Neuronal stem cell (in vitro differentiated cells): ENCODE measurements around the gene ZBED3. TPM values are rescaled to one million over a fixed set of nuclear protein-coding genes. Genes with fewer than 3 reads are reported as not detected.

Experiments used
- DNase-seq: peaks from one replicate; pipeline ENCODE4 v3.0.0-alpha.2; 2013; ENCODE audit warnings: low spot score
- H2AFZ ChIP-seq: one replicate; pipeline ENCODE4 v1.6.1; 2013; ENCODE audit warnings: mild to moderate bottlenecking, low read length, inconsistent platforms
- H2AK5ac ChIP-seq: 2 replicates; pipeline ENCODE4 v1.6.1; 2013; ENCODE audit warnings: low read depth, mild to moderate bottlenecking, inconsistent platforms, low read length, moderate library complexity, mixed read lengths
- H2BK120ac ChIP-seq: 2 replicates; pipeline ENCODE4 v1.6.1; 2013; ENCODE audit warnings: low read depth, mild to moderate bottlenecking, inconsistent platforms, low read length, moderate library complexity, mixed read lengths
- H2BK12ac ChIP-seq: one replicate; pipeline ENCODE4 v1.6.1; 2013; ENCODE audit warnings: low read length, inconsistent platforms
- H2BK15ac ChIP-seq: 2 replicates; pipeline ENCODE4 v1.6.1; 2013; ENCODE audit warnings: mild to moderate bottlenecking, low read length, inconsistent platforms, mixed read lengths
- H2BK5ac ChIP-seq: one replicate; pipeline ENCODE4 v1.6.1; 2013; ENCODE audit warnings: inconsistent platforms, mild to moderate bottlenecking, low read length, moderate library complexity
- H3K14ac ChIP-seq: one replicate; pipeline ENCODE4 v1.6.1; 2013; ENCODE audit warnings: low read length, inconsistent platforms
- H3K18ac ChIP-seq: 2 replicates; pipeline ENCODE4 v1.6.1; 2013; ENCODE audit warnings: low read length, inconsistent platforms
- H3K23ac ChIP-seq: 2 replicates; pipeline ENCODE4 v1.6.1; 2013; ENCODE audit warnings: low read depth, mild to moderate bottlenecking, mixed read lengths, low read length, inconsistent platforms; ENCODE audit not compliant: poor library complexity
- H3K27ac ChIP-seq: replicated peaks from 3 replicates; pipeline ENCODE4 v1.5.1; 2013; ENCODE audit warnings: low read length, inconsistent platforms
- H3K27me3 ChIP-seq, 3 experiments: 2 replicates each; pipeline ENCODE4 v1.6.1; 2013; ENCODE audit warnings: low read length in 3 of 3, mild to moderate bottlenecking in 2 of 3, inconsistent platforms in 1 of 3, low read depth in 1 of 3, mixed read lengths in 1 of 3, moderate library complexity in 1 of 3; ENCODE audit not compliant: control insufficient read depth in 3 of 3, insufficient read depth in 3 of 3
- H3K36me3 ChIP-seq, 2 donors: replicated peaks in 1 of 2; 2 replicates each; pipeline ENCODE4 v1.6.1; 2013; ENCODE audit warnings: low read length in 2 of 2; ENCODE audit not compliant: control insufficient read depth in 2 of 2, insufficient read depth in 2 of 2
- H3K4ac ChIP-seq: 2 replicates; pipeline ENCODE4 v1.6.1; 2013; ENCODE audit warnings: inconsistent platforms, mild to moderate bottlenecking, low read length, moderate library complexity
- H3K4me1 ChIP-seq, 2 donors: 1 replicate in 1 of 2; 2 replicates in 1 of 2; pipeline ENCODE4 v1.6.1; 2013; ENCODE audit warnings: low read length in 2 of 2, low read depth in 1 of 2; ENCODE audit not compliant: control insufficient read depth in 2 of 2, insufficient read depth in 1 of 2
- H3K4me2 ChIP-seq: one replicate; pipeline ENCODE4 v1.6.1; 2013; ENCODE audit warnings: mild to moderate bottlenecking, low read length, inconsistent platforms; ENCODE audit not compliant: insufficient read depth, poor library complexity, severe bottlenecking
- H3K4me3 ChIP-seq, 2 donors: 2 replicates each; pipeline ENCODE4 v1.5.1; 2013; ENCODE audit warnings: low read length in 2 of 2, mild to moderate bottlenecking in 2 of 2, inconsistent platforms in 1 of 2, moderate library complexity in 1 of 2
- H3K79me1 ChIP-seq: one replicate; pipeline ENCODE4 v1.6.1; 2013; ENCODE audit warnings: low read depth, mild to moderate bottlenecking, inconsistent platforms, low read length, moderate library complexity
- H3K9ac ChIP-seq: one replicate; pipeline ENCODE4 v1.6.1; 2013; ENCODE audit warnings: mild to moderate bottlenecking, low read depth, low read length, inconsistent platforms; ENCODE audit not compliant: poor library complexity
- H3K9me3 ChIP-seq, 2 donors: replicated peaks in 1 of 2; 2 replicates each; pipeline versions ENCODE3 to v1.6.1; 2013; ENCODE audit warnings: low read length in 2 of 2, mild to moderate bottlenecking in 2 of 2, inconsistent platforms in 1 of 2, low read depth in 1 of 2, mixed read lengths in 1 of 2, moderate library complexity in 1 of 2; ENCODE audit not compliant: control insufficient read depth in 2 of 2, insufficient read depth in 1 of 2
- H4K8ac ChIP-seq: one replicate; pipeline ENCODE4 v1.6.1; 2013; ENCODE audit warnings: low read depth, mild to moderate bottlenecking, inconsistent platforms, low read length, moderate library complexity
- H4K91ac ChIP-seq: one replicate; pipeline ENCODE4 v1.6.1; 2013; ENCODE audit warnings: low read length, low read depth, mild to moderate bottlenecking, inconsistent platforms; ENCODE audit not compliant: poor library complexity
- WGBS, 2 donors: extraction: QIAGEN DNeasy Blood & Tissue Kit; methylation state at CpG; one replicate each; pipeline ENCODE4 v1.1.7; 2013; ENCODE audit warnings: missing lambda C conversion rate in 2 of 2, mixed read lengths in 1 of 2; ENCODE audit not compliant: insufficient read length in 2 of 2, insufficient replicate concordance in 1 of 2; ENCODE audit errors: extremely low coverage in 2 of 2; 5-methylcytosine and 5-hydroxymethylcytosine counted together
- polyA plus RNA-seq, 2 experiments: library from polyadenylated mRNA; stranded (reverse); fragments of 200-250 nt; gene quantifications; one replicate each; pipeline ENCODE4 v1.2.3, GENCODE V29; 2013

Gene ZBED3
- polyA plus RNA-seq (2013, experiment 1 of 2), result 4.6 TPM
- polyA plus RNA-seq (2013, experiment 2 of 2), result 4.7 TPM

- no peak within 1 kb of the TSS for H2AK5ac ChIP-seq
- no peaks in the 10 kb centered on the region for H3K79me1 ChIP-seq
- peak within 1 kb of the TSS; percentile 98 for H3K18ac ChIP-seq
- H3K4ac ChIP-seq, result no peak within 1 kb of the TSS
- peak within 1 kb of the TSS; percentile 62 for H2BK120ac ChIP-seq
- peak within 1 kb of the TSS; percentile 87 for H3K9ac ChIP-seq
- peak within 1 kb of the TSS; percentile 93 for H3K27ac ChIP-seq
- H3K4me3 ChIP-seq, result peak within 1 kb of the TSS; percentile 76 to 83
- no CpG with 5 or more reads among the region's 63 CpGs for WGBS, 2 donors
- H2AFZ ChIP-seq, result peak within 1 kb of the TSS; percentile 97
- peak within 1 kb of the TSS; percentile 95 for H2BK5ac ChIP-seq
- peak within 1 kb of the TSS; percentile 13 for H3K23ac ChIP-seq
- H3K14ac ChIP-seq, result peak within 1 kb of the TSS; percentile 48
- peak within 1 kb of the TSS; percentile 79 for H2BK15ac ChIP-seq
- no peak within 1 kb of the TSS for H4K91ac ChIP-seq
- H2BK12ac ChIP-seq, result peak within 1 kb of the TSS; percentile 8
- DNase-seq, result peak; percentile 40
- peak within 1 kb of the TSS; percentile 48 for H3K4me2 ChIP-seq
- H3K4me1 ChIP-seq, result peaks cover 4 to 5% of the 10 kb centered on the region in 2 donors
- peaks cover 2 to 12% of the 10 kb centered on the region in 2 donors for H3K36me3 ChIP-seq
- H3K27me3 ChIP-seq, result no peaks in the 10 kb centered on the region
- peaks cover 8 to 22% of the 10 kb centered on the region in 2 donors for H3K9me3 ChIP-seq
- H4K8ac ChIP-seq, result peak within 1 kb of the TSS; percentile 29
These were observed at the start of gene ZBED3 for GRCh38 chr5:77086689-77087483. Gene ZBED3, minus strand, starts transcription at chr5:77087285. Its CDS starts 9,407 bp downstream, at chr5:77077878.

GRCh38 chr5:77133061-77133758, 46.1 kb upstream of the ZBED3 start:
- Histone ChIP-seq H2BK15ac (no peak overlapping the region), H3K14ac (no peak overlapping the region), H2BK12ac (no peak overlapping the region), H2AFZ (no peak overlapping the region), H3K9ac (no peak overlapping the region), H2BK5ac (no peak overlapping the region), H4K8ac (no peak overlapping the region), H3K9me3 (no peaks in the 10 kb centered on the region), H3K79me1 (no peaks in the 10 kb centered on the region), H3K36me3 (no peaks in the 10 kb centered on the region), H3K27ac (no peak overlapping the region), H3K4me3 (no peak overlapping the region), H2AK5ac (no peak overlapping the region), H3K23ac (no peak overlapping the region), H3K4me2 (no peak overlapping the region), H3K27me3 (no peaks in the 10 kb centered on the region), H3K4ac (no peak overlapping the region), H3K4me1 (no peaks in the 10 kb centered on the region), H4K91ac (no peak overlapping the region), H3K18ac (no peak overlapping the region), H2BK120ac (no peak overlapping the region)
- WGBS, 2 donors, result no CpG with 5 or more reads among the region's 1 CpG
- no peak for DNase-seq

GRCh38 chr5:77131361-77131760, 44.3 kb upstream of the ZBED3 start:
- Histone ChIP-seq H3K4me1 (no peaks in the 10 kb centered on the region), H3K4me2 (no peak overlapping the region), H3K27me3 (no peaks in the 10 kb centered on the region), H3K18ac (no peak overlapping the region), H3K9me3 (no peaks in the 10 kb centered on the region), H2AFZ (no peak overlapping the region), H2BK12ac (no peak overlapping the region), H4K8ac (no peak overlapping the region), H3K14ac (no peak overlapping the region), H3K36me3 (no peaks in the 10 kb centered on the region), H4K91ac (no peak overlapping the region), H2BK120ac (no peak overlapping the region), H3K27ac (no peak overlapping the region), H3K4ac (no peak overlapping the region), H3K4me3 (no peak overlapping the region), H3K9ac (no peak overlapping the region), H3K79me1 (no peaks in the 10 kb centered on the region), H2BK15ac (no peak overlapping the region), H2AK5ac (no peak overlapping the region), H3K23ac (no peak overlapping the region), H2BK5ac (no peak overlapping the region)
- DNase-seq, result no peak
- no CpG with 5 or more reads among the region's 3 CpGs for WGBS, 2 donors

GRCh38 chr5:77129391-77129990, 42.4 kb upstream of the ZBED3 start:
- no peak overlapping the region for H3K23ac ChIP-seq
- no peak overlapping the region for H4K8ac ChIP-seq
- H2BK15ac ChIP-seq, result no peak overlapping the region
- H3K4me3 ChIP-seq, result no peak overlapping the region
- DNase-seq, result no peak
- no peaks in the 10 kb centered on the region for H3K36me3 ChIP-seq
- no peaks in the 10 kb centered on the region for H3K9me3 ChIP-seq
- no peak overlapping the region for H3K4ac ChIP-seq
- no CpG with 5 or more reads among the region's 9 CpGs for WGBS, 2 donors
- H4K91ac ChIP-seq, result no peak overlapping the region
- H2AFZ ChIP-seq, result no peak overlapping the region
- no peak overlapping the region for H2BK120ac ChIP-seq
- no peak overlapping the region for H2AK5ac ChIP-seq
- H3K14ac ChIP-seq, result no peak overlapping the region
- H3K9ac ChIP-seq, result no peak overlapping the region
- H3K79me1 ChIP-seq, result no peaks in the 10 kb centered on the region
- no peak overlapping the region for H3K27ac ChIP-seq
- H3K18ac ChIP-seq, result no peak overlapping the region
- H3K4me2 ChIP-seq, result no peak overlapping the region
- H2BK5ac ChIP-seq, result no peak overlapping the region
- H3K27me3 ChIP-seq, result no peaks in the 10 kb centered on the region
- H2BK12ac ChIP-seq, result no peak overlapping the region
- H3K4me1 ChIP-seq, result no peaks in the 10 kb centered on the region
